Mesodermal cell (in vitro differentiated cells): ENCODE results near the gene CRACR2A.

Experiments used
- H3K27ac ChIP-seq: 2 replicates; pipeline ENCODE4 v1.7.0; 2013; ENCODE audit warnings: mild to moderate bottlenecking, low read depth, low read length, moderate library complexity; ENCODE audit not compliant: severe bottlenecking
- H3K36me3 ChIP-seq: 2 replicates; pipeline ENCODE4 v1.7.1; 2013; ENCODE audit warnings: mild to moderate bottlenecking, low read length, moderate library complexity; ENCODE audit not compliant: control insufficient read depth, insufficient read depth
- H3K4me1 ChIP-seq: one replicate; pipeline ENCODE4 v1.7.1; 2013; ENCODE audit warnings: mild to moderate bottlenecking, low read length; ENCODE audit not compliant: insufficient read depth, control insufficient read depth, poor library complexity, severe bottlenecking
- H3K4me3 ChIP-seq: 2 replicates; pipeline ENCODE4 v1.7.0; 2013; ENCODE audit warnings: low read length, control low read depth, mild to moderate bottlenecking; ENCODE audit not compliant: insufficient read depth, poor library complexity, severe bottlenecking; ENCODE audit errors: extremely low read depth
- H3K9me3 ChIP-seq: 2 replicates; pipeline ENCODE4 v1.7.1; 2013; ENCODE audit warnings: mild to moderate bottlenecking, low read length, moderate library complexity; ENCODE audit not compliant: control insufficient read depth
- WGBS, 2 experiments: methylation state at CpG; one replicate each; pipeline ENCODE4 v1.1.5; 2013; ENCODE audit warnings: missing lambda C conversion rate in 2 of 2; ENCODE audit not compliant: insufficient coverage in 2 of 2; 5-methylcytosine and 5-hydroxymethylcytosine counted together

CRACR2A gene

DNA sequence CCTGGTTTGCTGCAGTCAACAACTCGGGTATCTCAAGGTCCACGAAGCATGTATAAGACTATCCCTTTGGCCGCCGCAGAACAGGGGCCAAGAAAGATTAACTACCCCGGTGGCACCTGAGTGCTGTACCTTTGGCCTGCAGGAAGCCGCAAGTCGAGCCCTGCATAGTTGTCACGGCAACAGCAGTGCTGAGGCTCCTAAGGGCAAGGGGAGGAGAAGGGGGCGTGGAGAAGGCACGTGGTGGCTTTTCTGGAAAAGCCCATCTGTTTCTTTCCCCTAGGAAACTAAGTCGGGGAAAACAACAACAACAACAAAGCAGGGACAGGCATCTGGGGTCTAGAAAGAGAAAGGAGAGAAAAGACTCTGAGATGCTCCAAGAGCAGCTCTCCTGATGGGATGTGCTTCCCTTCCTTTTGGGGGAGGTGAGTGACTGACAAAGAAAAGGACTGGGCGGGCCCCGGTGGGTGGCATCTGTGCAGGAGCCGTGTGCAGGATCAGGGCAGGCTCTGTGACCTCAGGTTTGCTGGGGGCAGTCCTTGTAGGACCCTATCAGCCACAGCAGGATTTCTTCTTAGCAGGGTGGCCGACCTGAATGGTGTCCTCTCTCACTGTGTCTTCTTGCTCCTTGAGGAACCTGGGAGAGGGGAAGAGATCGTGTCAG, 138.0 kb downstream of the CRACR2A start:
- Histone ChIP-seq H3K4me1 (no peaks in the 10 kb centered on the region), H3K9me3 (no peaks in the 10 kb centered on the region), H3K4me3 (no peak overlapping the region), H3K27ac (no peak overlapping the region), H3K36me3 (no peaks in the 10 kb centered on the region)
- WGBS, 2 experiments = 63 to 77% methylated on average over 10 to 11 of the region's 16 CpGs

DNA sequence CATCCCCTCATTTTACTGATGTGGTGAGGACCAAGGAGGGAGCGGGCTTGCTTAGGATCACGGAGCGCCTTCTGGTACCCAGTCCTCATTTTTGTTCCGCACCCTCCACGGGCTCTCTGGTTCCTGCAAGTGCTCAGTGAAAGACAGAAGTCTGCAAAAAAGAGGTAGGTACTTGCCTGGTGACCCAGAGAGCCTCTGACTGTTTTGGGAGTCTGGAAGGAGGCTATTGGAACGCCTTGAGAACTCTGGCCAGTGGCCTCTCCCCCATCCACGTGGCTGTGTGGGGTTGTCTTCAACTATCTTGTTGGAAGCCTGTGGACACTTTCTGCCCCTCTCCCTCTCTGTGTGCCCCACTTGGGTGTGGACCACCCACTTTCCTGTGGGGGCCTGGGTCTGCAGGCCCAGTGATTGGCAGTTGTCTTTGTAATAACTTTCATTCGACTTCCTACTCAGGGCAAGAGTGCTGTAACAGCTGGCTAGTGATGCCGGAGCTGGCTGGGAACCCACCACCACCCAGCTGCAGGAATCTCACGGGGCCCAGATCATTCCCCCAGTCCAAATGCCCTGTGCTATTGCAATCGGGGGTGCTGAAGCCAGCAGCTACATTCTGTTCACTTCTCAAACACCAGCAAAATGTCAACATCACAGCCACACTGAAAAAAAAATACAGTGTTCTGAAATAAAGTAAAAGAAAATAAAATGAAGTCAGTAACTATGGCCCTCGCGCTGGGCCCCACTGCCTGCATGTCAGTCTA, 139.1 kb downstream of the CRACR2A start:
- Histone ChIP-seq H3K9me3 (no peaks in the 10 kb centered on the region), H3K4me1 (no peaks in the 10 kb centered on the region), H3K4me3 (no peak overlapping the region), H3K36me3 (no peaks in the 10 kb centered on the region), H3K27ac (no peak overlapping the region)
- 86 to 95% methylated on average over 7 to 9 of the region's 13 CpGs for WGBS, 2 experiments

DNA sequence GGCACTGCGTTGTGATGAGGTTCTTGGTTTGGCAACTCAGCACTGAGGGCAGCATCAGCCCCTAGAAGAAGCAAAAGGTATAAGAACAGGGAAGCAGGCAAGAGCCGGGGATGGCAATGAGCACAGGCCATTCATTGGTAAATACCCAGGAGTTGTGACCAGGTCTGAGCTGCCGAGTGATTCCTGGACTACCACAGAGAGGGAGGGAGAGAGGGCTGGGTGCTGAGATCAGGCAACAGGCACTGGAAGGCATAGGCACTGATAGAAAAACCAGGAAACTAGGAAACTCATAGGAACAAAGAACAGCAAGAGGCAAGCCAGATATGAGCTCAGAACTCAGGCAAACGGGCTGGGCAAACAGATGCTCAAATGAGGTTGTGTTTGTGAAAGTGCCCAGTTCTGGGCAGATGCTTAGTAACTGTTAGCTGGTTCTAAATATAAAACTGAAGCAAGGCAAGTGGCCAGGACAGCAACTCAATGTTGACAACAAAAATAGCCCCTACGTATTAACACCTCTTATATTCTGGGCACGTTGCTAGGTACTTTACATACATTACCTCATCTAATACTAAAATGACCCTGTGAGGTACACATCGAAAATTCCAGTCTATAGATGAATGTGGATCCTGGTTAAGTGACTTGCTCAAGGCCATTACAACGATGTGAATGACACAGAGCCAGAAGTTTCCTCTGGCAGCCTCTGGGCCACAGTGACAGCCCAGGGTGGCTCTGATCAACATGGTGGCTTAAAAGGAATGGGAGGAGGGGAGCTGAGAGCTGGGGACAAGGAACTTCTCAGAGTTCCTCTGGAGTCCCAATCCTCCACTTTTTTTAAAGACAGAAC, 140.8 kb downstream of the CRACR2A start:
- H3K4me1 ChIP-seq = peaks cover 3% of the 10 kb centered on the region
- WGBS, 2 experiments = 82 to 90% methylated on average over 6 to 8 of the region's 8 CpGs
- no peak overlapping the region for H3K4me3 ChIP-seq
- H3K36me3 ChIP-seq = no peaks in the 10 kb centered on the region
- H3K27ac ChIP-seq = no peak overlapping the region
- H3K9me3 ChIP-seq = no peaks in the 10 kb centered on the region

DNA sequence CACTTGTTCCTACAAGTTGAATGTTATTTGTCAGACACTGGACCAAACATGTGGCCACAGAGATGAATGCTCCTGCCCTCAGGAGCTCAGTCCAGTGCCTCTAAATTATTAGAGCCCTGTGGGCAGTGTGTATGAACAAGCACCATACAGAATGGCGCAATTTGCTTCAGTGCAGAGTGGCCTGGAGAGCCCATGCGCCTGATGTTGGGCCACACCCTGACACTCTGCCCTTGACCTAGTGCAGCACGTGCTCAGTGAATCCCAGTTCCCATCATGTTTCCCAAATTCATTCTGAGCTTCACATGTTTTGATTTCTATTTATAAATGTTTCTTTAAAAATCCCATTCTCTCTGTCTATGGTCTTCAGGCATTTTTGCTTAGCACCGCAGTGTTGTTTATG, 145.1 kb downstream of the CRACR2A start:
- Histone ChIP-seq H3K4me1 (peaks cover 17% of the 10 kb centered on the region), H3K4me3 (no peak overlapping the region), H3K9me3 (no peaks in the 10 kb centered on the region), H3K27ac (no peak overlapping the region), H3K36me3 (no peaks in the 10 kb centered on the region)
- WGBS, 2 experiments = 81 to 97% methylated on average over 3 of the region's 4 CpGs

DNA sequence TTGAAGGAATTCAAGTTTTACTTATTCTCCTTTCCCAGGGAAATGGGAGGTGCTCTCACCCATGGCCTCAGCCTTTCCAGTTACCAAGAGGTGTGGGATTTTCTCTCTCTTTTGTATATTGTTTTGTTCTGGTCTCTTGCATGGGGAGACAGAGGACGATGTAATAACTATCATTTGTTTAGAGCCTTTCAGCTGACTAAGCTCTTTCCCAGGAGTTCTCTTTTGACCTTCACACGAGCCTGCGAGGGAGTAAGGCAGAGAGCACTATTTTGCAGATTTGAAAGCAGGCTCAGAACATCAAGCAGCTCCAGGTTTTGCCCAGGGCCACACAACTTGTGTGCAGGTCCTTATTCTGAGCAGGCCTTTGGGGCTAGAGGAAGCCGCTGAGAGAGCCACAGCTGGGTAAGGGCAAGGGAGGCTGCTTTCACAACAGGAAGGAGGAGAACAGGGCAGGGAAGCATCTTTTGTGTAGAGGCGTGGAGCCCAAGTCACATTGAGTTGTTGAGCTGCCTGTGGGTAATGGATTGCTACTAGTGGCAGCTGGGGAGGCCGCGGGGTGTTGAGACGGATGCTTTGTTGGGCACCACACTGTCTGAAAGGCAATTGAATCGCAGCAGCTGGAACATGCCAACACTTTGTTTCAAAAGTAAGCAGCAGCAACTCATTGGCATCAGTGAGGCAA, 145.7 kb downstream of the CRACR2A start:
- H3K4me3 ChIP-seq = no peak overlapping the region
- no peaks in the 10 kb centered on the region for H3K9me3 ChIP-seq
- 62 to 76% methylated on average over 7 to 9 of the region's 9 CpGs for WGBS, 2 experiments
- no peaks in the 10 kb centered on the region for H3K36me3 ChIP-seq
- H3K4me1 ChIP-seq = peaks cover 17% of the 10 kb centered on the region
- H3K27ac ChIP-seq = no peak overlapping the region

DNA sequence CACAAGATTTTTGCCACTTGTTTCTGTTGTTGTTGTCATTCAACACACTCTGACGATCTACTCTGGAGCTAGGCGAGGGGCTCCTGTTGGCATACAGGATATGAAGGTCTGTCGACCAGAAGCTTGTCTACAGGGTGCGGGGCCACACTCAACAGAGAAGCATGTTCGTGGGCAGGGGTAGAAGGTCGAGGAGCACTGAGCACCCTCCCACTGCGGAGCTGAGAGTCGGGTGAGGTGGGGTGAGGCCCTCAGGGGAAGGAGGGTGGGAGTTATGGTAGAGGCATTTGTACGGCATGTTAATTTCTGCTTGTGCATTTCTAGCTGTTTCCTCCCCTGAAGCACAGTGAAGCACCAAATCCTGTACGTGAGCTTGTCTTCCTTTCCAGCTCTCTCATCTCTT, 146.8 kb downstream of the CRACR2A start:
- Histone ChIP-seq H3K4me3 (no peak overlapping the region), H3K36me3 (no peaks in the 10 kb centered on the region), H3K27ac (no peak overlapping the region), H3K4me1 (peaks cover 17% of the 10 kb centered on the region), H3K9me3 (no peaks in the 10 kb centered on the region)
- WGBS, 2 experiments = 70 to 89% methylated on average over 9 of the region's 10 CpGs

DNA sequence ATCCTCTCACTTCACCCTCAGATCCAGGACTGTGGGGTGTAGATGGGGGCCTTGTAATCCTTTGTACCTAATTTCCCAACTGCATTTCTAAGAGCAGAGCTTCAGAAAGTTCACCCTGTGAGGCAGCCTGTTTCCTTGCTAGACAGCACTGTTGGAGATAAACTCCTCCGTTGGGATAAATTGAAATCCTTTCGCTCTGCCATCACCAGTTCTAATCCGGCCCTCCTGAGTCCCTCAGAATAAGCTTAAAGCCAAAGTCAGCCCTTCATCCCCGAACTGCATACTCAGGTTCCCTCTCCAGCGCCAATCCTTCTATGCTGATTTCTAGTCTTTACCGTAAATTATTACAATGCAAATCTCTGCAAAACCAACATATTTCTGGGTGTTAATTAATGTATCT, 147.2 kb downstream of the CRACR2A start:
- Histone ChIP-seq H3K4me1 (peaks cover 17% of the 10 kb centered on the region), H3K27ac (no peak overlapping the region), H3K9me3 (no peaks in the 10 kb centered on the region), H3K36me3 (no peaks in the 10 kb centered on the region), H3K4me3 (no peak overlapping the region)
- 55 to 58% methylated on average over 4 to 5 of the region's 6 CpGs for WGBS, 2 experiments

DNA sequence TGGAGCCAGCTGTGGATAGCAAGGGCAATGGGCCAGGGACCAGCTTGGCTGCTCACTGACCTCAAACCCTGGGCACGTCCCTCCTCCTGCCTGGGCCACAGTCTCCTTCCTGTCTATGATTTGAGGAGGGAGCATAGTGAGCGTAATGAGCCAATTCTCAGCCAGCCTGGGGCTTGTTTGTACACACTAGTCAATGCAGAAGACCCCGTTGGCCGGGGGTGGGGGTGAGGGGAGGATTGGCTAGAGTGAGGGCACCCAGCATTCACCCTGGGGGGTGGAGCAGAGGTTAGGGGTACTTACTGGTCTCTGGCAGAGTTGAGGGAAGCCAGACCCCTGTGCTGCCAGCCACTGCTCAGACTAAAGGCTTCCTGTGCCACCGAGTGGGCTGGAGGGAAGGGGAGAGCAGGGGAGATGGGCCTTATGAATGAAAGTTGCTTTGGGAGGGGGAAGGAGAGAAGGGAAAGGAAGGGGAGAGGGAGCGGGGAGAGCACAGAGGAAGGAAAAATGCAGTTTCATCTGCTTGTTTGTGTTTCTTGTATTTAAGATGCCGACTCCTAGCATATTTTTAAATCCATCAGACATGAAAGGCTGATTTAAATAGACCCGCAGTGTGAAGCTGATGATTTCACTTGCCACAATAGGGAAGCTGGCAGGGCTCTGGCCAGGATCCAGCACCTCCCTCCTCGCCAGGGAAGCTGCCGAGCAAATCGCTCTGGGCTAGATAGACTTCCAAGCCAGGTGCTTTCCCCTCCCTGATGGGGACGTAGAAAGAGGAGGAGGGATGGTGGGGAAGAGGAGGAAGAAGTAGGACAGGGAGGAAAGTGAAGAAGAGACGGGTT, 147.9 kb downstream of the CRACR2A start:
- peak overlapping the region; percentile 59 for H3K27ac ChIP-seq
- H3K9me3 ChIP-seq = no peaks in the 10 kb centered on the region
- no peaks in the 10 kb centered on the region for H3K36me3 ChIP-seq
- peaks cover 17% of the 10 kb centered on the region for H3K4me1 ChIP-seq
- WGBS, 2 experiments = 17 to 19% methylated on average over 6 of the region's 13 CpGs
- no peak overlapping the region for H3K4me3 ChIP-seq

DNA sequence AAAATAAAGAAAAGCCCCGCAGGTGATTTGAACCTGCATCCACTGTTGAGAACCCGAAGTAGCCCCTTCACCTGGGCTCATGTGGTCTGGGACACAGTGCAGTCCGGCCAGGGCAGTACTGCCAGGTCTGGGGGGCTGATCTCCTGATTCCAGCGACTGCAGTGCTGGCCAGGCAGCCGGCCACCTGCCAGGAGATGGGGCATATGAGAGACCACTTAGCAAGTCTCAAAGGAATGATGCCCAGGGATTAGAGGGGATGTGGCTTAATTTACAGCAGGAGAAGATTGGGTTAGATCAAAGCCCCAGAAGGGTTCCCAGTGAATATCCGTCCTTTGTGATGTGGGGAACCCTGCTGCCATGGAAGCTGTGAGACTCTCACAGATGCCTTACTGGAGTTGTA, 148.6 kb downstream of the CRACR2A start:
- Histone ChIP-seq H3K4me1 (peaks cover 22% of the 10 kb centered on the region), H3K4me3 (no peak overlapping the region), H3K9me3 (no peaks in the 10 kb centered on the region), H3K36me3 (no peaks in the 10 kb centered on the region), H3K27ac (no peak overlapping the region)
- WGBS, 2 experiments = 50 to 69% methylated on average over 4 to 5 of the region's 6 CpGs

DNA sequence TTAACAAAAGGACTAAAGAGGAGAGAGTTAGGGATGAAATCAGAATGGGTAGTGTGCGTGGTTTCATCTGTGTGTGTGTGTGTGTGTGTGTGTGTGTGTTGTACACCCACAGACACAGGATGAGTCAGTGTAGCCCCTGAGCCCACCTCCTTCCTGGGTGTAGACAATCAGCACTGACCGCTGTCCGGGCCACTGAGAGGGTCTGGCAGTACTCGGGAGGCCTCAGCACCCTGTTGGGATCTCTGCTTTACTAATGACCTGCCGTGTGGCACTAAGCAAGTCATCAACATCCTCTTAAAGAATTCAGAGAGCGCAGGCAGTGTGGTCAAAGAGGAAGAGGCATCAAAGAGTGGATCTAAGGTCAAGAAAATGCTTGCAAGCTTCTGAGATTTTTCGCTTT, 149.3 kb downstream of the CRACR2A start:
- Histone ChIP-seq H3K4me1 (peaks cover 26% of the 10 kb centered on the region), H3K9me3 (no peaks in the 10 kb centered on the region), H3K27ac (no peak overlapping the region), H3K36me3 (no peaks in the 10 kb centered on the region), H3K4me3 (no peak overlapping the region)
- 47 to 54% methylated on average over 5 of the region's 7 CpGs for WGBS, 2 experiments
